Activated CD8-positive, alpha-beta memory T cell treated with anti-CD3 and anti-CD28 coated beads, Interleukin-2, amount 10 ng/mL, durations not matched to agents 7 days and 5 days (primary cell): ENCODE data around the gene PWP2. TPM values are rescaled to one million over a fixed set of nuclear protein-coding genes. Genes with fewer than 3 reads are reported as not detected.

ENCODE experiments used
- ATAC-seq: fragments of 150-1000 bp; cut with Tn5 transposase; one replicate; pipeline ENCODE4 v1.10.0; 2021; ENCODE audit warnings: moderate library complexity
- CTCF ChIA-PET: fragments of 350-600 bp; sonication (Branson Sonifier 250); formaldehyde crosslinking; loops from one replicate; lab custom pipeline; 2021; ENCODE audit warnings: antibody characterized with exemption; lab: Charles Lee
- DNase-seq: peaks from one replicate; pipeline ENCODE4 v3.0.0-alpha.2; 2020
- H3K27ac Mint-ChIP-seq: one replicate; pipeline ENCODE4 v1.8.0; 2021; ENCODE audit warnings: mild to moderate bottlenecking, mixed read lengths
- H3K27me3 Mint-ChIP-seq: one replicate; pipeline ENCODE4 v1.8.0; 2021; ENCODE audit warnings: mixed read lengths
- H3K36me3 Mint-ChIP-seq: one replicate; pipeline ENCODE4 v1.8.0; 2021; ENCODE audit warnings: mild to moderate bottlenecking, mixed read lengths
- H3K4me1 Mint-ChIP-seq: one replicate; pipeline ENCODE4 v1.8.0; 2021; ENCODE audit warnings: mixed read lengths
- H3K4me3 Mint-ChIP-seq: one replicate; pipeline ENCODE4 v1.8.0; 2021; ENCODE audit warnings: mild to moderate bottlenecking, moderate library complexity, mixed read lengths
- H3K9me3 Mint-ChIP-seq: one replicate; pipeline ENCODE4 v1.8.0; 2022; ENCODE audit warnings: low read depth, mixed read lengths
- total RNA-seq, 2 experiments: library from RNA; stranded (reverse); gene quantifications; one replicate each; pipeline ENCODE4 v1.2.3, GENCODE V29; 2021

The PWP2 gene
- total RNA-seq, 2 experiments from 2014 or later, result 9.3 to 9.6 TPM

DNA sequence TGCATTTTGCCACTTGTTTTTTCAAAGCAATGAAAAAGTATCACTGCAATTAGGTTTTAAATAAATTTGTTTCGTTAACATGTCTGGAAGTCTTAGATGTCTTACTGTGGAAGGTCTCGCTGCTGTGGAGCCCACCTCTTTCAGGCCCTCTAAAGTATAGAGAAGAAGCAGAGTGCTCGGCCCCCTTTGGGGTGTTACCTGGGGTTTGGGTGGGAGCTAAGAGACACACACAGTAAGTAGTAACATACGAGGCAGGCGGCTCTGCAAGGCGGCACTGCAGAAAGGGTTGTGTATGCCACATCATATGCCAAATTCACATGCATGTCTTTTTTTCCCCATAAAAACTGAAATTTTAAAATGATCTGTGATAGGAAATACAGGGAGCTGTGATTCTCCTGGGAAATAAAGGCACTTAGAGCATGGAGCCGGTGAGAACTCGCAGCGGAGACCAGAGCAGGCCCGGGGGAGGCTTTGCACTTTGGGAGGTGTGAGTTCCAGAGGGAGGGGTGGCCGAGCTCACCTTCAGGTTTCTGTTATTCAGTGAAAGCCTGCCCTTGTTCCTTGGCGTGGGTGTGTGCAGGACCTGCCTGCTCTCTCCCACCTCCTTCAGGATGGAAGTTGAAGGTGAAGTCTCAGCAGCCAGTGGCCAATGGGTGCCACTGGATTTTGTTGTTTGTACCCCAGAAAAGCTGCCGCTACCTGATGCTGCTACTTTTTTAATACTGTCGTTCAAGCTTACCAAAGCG is 35.7 kb upstream of the PWP2 start:
- Mint-ChIP-seq H3K36me3 (peaks cover 37% of the 10 kb centered on the region), H3K4me1 (peaks cover 19% of the 10 kb centered on the region), H3K9me3 (no peaks in the 10 kb centered on the region), H3K27me3 (no peaks in the 10 kb centered on the region), H3K4me3 (no peak overlapping the region), H3K27ac (no peak overlapping the region)
- DNase-seq, result no peak
- CTCF ChIA-PET, result interaction anchor here (0.8 to 1.1 kb wide), 2 partner anchors 10 to 55 kb away, joined by 3 to 5 read pairs; no protein-coding TSS in a partner anchor
- ATAC-seq, result no peak

DNA sequence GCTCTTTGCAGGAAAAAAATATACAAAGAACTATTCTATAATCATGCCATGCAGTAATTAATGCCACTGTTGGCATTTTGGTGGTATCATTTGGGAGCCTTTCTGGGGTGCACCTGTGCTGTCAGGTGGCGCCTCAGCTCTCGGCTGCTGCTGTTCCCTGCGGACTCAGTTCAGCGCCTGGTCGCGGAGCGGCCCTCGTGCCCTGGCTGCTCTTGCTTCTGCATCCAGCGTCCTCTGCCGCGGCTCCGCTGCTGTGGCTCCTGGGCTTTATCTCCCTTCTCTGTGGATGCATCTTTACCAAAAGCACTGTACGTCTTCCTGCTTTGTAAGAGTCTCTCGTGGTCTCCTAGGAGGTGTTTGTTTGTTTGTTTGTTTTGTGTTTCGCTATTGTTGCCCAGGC is 35.1 kb upstream of the PWP2 start:
- Mint-ChIP-seq H3K27me3 (no peaks in the 10 kb centered on the region), H3K9me3 (no peaks in the 10 kb centered on the region), H3K4me1 (peaks cover 17% of the 10 kb centered on the region), H3K27ac (no peak overlapping the region), H3K36me3 (peaks cover 39% of the 10 kb centered on the region), H3K4me3 (no peak overlapping the region)
- no peak for ATAC-seq
- CTCF ChIA-PET, result interaction anchor here (0.8 kb wide), 1 partner anchor 55 kb away, joined by 3 read pairs; no protein-coding TSS in a partner anchor
- no peak for DNase-seq

DNA sequence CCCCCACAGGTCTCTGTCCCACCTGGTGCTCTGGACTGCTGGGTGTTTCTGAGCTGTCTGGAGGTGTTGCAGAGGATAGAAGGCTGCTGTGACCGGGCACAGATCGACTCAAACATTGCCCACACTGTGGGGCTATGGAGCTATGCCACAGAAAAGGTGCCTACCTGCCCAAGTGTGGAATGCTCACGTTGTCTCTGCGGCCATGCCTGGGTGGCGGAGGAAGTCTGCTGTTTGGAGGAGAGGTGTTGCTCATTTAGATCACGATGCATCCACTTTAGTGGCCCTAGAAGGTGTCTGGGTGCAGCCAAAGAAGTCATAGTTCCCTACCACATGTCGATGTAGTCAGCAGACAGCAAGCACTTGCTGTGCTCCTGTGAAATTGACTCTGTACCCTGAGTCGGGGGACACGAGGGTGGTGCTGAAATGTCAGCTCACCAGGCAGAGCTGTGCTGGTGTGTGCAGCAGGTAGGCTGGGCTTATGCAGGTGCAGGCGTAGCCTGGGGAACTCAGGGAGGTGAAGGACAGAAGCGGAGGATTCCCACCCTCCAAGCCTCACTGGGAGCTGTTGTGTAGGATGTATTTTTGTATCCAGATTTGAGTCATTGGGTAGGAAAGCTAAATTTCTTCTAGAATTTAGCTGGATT is 32.8 kb upstream of the PWP2 start:
- CTCF ChIA-PET, result interaction anchor here (1.0 to 2.2 kb wide), 2 partner anchors 10 kb away, joined by 3 to 16 read pairs; no protein-coding TSS in a partner anchor
- ATAC-seq, result no peak
- Mint-ChIP-seq H3K27me3 (no peaks in the 10 kb centered on the region), H3K27ac (peak overlapping the region; percentile 28), H3K9me3 (no peaks in the 10 kb centered on the region), H3K4me3 (no peak overlapping the region), H3K36me3 (peaks cover 43% of the 10 kb centered on the region), H3K4me1 (peaks cover 33% of the 10 kb centered on the region)
- no peak for DNase-seq

DNA sequence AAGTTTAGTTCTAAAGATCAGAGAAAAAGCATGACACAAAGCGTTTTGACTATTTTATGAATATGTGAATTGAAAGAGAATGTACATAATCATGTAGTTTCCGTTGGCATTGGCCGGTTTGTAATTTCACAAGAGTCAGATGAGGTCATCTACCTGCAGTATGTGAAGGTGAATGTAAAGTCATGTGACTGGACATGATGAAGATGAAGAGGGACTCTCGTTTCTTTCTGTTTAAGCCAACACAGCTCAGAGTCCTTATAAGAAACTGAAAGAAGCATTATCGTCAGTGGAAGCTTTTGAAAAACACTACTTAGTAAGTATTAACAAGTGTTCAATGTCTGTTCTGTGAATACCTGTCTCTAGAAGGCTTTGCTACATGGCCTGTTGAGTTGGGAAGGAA is 30.9 kb upstream of the PWP2 start:
- DNase-seq (no peak), ATAC-seq (no peak)
- no peaks in the 10 kb centered on the region for H3K9me3 Mint-ChIP-seq
- H3K4me3 Mint-ChIP-seq, result no peak overlapping the region
- peaks cover 49% of the 10 kb centered on the region for H3K36me3 Mint-ChIP-seq
- peaks cover 41% of the 10 kb centered on the region for H3K4me1 Mint-ChIP-seq
- no peaks in the 10 kb centered on the region for H3K27me3 Mint-ChIP-seq
- CTCF ChIA-PET, result interaction anchor here (0.7 to 1.3 kb wide), 2 partner anchors 8 to 63 kb away, joined by 3 to 4 read pairs; no protein-coding TSS in a partner anchor
- H3K27ac Mint-ChIP-seq, result peak overlapping the region; percentile 42

DNA sequence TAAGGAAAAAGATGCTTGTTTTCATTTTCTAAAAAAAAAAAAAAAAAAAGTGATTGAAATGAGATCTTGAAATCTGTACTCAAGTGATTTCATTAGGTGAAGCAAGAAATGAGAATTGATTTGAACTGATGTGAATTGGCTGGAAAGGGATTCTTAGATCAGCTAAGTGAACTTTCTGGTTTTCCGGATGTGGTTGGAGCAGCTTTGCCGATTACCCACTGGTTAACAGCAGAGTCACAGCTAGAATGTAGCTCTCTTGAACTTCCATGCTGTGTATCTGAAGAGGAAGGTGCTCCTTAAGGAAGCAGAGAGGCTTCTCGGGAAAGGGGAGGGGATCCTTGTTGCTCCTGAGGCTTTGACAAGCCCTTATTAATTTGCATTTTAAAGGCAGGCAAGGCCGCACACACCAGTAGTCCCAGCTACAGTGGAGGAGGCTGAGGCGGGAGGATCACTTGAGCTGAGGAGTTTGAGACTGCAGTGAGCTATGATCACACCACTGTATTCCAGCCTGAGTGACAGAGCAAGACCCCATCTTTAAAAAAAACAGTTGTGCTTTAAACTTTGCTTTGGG is 28.7 kb upstream of the PWP2 start:
- DNase-seq (no peak), ATAC-seq (peak; percentile 22)
- H3K9me3 Mint-ChIP-seq, result no peaks in the 10 kb centered on the region
- H3K27me3 Mint-ChIP-seq, result no peaks in the 10 kb centered on the region
- H3K36me3 Mint-ChIP-seq, result peaks cover 65% of the 10 kb centered on the region
- peaks cover 63% of the 10 kb centered on the region for H3K4me1 Mint-ChIP-seq
- CTCF ChIA-PET, result interaction anchor here (0.6 to 1.4 kb wide), 6 partner anchors 11 to 219 kb away, joined by 3 to 5 read pairs (median 4); no protein-coding TSS in a partner anchor
- peak overlapping the region; percentile 16 for H3K4me3 Mint-ChIP-seq
- peak overlapping the region; percentile 83 for H3K27ac Mint-ChIP-seq

DNA sequence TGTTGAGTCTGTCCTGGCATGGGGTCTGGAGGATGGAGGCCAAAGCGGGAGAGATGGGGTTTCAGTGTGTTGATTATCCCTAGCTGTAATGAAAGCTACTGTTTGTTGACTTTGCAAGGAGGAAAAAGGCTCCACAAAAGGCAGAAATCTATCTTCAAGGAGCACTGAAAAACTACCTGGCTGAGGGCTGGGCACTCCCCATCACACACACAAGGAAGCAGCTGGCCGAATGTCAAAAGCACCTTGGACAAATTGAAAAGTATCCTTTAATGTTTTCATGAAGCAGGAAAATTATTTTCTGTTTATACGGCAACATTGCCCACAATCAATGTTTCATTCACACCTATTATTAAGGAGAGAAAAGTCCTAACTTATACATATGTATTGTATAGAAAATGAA is 27.8 kb upstream of the PWP2 start:
- no peak for DNase-seq
- ATAC-seq, result no peak
- peaks cover 63% of the 10 kb centered on the region for H3K36me3 Mint-ChIP-seq
- H3K27me3 Mint-ChIP-seq, result no peaks in the 10 kb centered on the region
- peaks cover 66% of the 10 kb centered on the region for H3K4me1 Mint-ChIP-seq
- CTCF ChIA-PET, result interaction anchor here (1.1 kb wide), 1 partner anchor 13 kb away, joined by 3 read pairs; no protein-coding TSS in a partner anchor
- no peaks in the 10 kb centered on the region for H3K9me3 Mint-ChIP-seq
- peak overlapping the region; percentile 83 for H3K27ac Mint-ChIP-seq
- H3K4me3 Mint-ChIP-seq, result no peak overlapping the region

DNA sequence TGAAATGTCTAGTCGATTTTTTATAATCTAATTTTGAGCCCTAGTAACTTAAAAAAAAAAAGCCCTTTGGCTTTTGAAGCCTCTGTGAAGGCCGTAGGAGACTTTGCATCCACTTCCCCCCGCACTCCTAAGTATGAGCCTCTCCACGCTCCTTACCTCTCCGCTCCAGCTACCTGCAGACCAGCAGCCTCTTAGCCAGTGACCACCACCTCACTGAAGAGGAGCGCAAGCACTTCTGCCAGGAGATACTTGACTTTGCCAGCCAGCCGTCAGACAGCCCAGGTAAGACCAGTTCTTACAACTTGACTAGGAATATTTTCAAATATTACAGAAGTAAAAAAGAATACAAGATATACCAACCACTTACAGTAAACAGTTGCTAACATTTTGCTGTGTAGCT is 27.4 kb upstream of the PWP2 start:
- no peak overlapping the region for H3K4me3 Mint-ChIP-seq
- peaks cover 66% of the 10 kb centered on the region for H3K36me3 Mint-ChIP-seq
- H3K27ac Mint-ChIP-seq, result peak overlapping the region; percentile 66
- CTCF ChIA-PET, result interaction anchor here (1.1 kb wide), 1 partner anchor 13 kb away, joined by 3 read pairs; no protein-coding TSS in a partner anchor
- no peaks in the 10 kb centered on the region for H3K9me3 Mint-ChIP-seq
- peaks cover 68% of the 10 kb centered on the region for H3K4me1 Mint-ChIP-seq
- no peak for DNase-seq
- no peak for ATAC-seq
- no peaks in the 10 kb centered on the region for H3K27me3 Mint-ChIP-seq

DNA sequence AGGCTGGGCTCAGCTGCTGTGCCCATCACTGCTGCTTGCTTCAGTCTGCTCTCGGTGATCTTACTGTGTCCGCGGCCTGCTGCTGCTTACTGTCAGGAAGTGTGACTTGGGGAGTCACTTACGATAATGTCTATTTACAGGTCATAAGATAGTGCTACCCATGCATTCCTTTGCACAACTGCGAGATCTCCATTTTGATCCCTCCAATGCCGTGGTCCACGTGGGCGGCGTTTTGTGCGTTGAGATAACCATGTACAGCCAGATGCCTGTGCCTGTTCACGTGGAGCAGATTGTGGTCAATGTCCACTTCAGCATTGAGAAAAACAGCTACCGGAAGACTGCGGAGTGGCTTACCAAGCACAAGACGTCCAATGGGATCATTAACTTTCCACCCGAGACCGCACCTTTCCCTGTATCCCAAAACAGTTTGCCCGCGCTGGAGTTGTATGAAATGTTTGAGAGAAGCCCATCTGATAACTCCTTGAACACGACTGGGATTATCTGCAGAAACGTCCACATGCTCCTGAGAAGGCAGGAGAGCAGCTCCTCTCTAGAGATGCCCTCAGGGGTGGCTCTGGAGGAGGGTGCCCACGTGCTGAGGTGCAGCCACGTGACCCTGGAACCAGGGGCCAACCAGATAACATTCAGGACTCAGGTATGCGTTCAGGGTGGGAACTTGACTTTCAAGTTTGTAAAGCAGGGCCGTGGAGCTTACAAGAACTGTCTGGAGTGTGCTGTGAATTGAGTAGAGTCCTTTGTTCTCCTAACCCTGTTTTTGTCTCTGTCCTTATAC is 24.4 kb upstream of the PWP2 start:
- H3K27ac Mint-ChIP-seq, result peak overlapping the region; percentile 97
- CTCF ChIA-PET, result interaction anchor here (0.5 to 3.6 kb wide), 13 partner anchors 9 to 759 kb away, joined by 3 to 19 read pairs (median 4); partner anchors contain the start of gene TRAPPC10
- ATAC-seq (no peak), DNase-seq (no peak)
- H3K36me3 Mint-ChIP-seq, result peaks cover 71% of the 10 kb centered on the region
- peaks cover 86% of the 10 kb centered on the region for H3K4me1 Mint-ChIP-seq
- H3K9me3 Mint-ChIP-seq, result no peaks in the 10 kb centered on the region
- no peaks in the 10 kb centered on the region for H3K27me3 Mint-ChIP-seq
- H3K4me3 Mint-ChIP-seq, result peak overlapping the region; percentile 74

DNA sequence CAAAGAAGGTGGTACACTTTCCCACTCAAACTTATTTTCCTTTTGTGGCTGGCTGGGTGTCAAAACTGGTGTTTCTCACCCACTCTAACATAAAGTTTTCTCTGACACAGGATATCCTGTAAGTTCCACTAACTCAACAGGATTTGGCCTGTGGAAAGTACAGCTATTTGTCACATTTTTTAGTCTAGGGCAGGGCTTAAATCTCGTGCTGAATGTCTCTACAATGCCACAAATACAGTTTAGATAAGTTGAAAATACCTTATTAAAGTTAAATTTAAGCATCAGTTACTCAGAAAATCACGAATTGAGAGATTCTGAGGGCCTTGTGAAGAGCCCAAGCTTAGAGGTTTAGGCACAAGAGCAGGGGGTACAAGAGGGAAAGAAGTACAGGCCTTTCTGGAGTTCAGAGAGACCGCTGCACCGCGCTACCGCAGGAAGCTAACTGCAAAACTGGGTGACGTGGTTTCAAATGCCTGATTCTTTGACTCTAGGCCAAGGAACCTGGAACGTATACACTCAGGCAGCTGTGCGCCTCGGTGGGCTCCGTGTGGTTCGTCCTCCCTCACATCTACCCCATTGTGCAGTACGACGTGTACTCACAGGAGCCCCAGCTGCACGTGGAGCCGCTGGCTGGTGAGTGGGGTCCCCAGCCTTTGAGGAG is 23.4 kb upstream of the PWP2 start:
- Mint-ChIP-seq H3K9me3 (no peaks in the 10 kb centered on the region), H3K27ac (peak overlapping the region; percentile 97), H3K4me1 (peaks cover 87% of the 10 kb centered on the region), H3K27me3 (no peaks in the 10 kb centered on the region), H3K36me3 (peaks cover 73% of the 10 kb centered on the region), H3K4me3 (peak overlapping the region; percentile 74)
- ATAC-seq, result peak; percentile 82
- DNase-seq, result peak; percentile 89
- CTCF ChIA-PET, result interaction anchor here (0.5 to 3.6 kb wide), 15 partner anchors 10 to 273 kb away, joined by 3 to 19 read pairs (median 4); partner anchors contain the start of gene TRAPPC10

DNA sequence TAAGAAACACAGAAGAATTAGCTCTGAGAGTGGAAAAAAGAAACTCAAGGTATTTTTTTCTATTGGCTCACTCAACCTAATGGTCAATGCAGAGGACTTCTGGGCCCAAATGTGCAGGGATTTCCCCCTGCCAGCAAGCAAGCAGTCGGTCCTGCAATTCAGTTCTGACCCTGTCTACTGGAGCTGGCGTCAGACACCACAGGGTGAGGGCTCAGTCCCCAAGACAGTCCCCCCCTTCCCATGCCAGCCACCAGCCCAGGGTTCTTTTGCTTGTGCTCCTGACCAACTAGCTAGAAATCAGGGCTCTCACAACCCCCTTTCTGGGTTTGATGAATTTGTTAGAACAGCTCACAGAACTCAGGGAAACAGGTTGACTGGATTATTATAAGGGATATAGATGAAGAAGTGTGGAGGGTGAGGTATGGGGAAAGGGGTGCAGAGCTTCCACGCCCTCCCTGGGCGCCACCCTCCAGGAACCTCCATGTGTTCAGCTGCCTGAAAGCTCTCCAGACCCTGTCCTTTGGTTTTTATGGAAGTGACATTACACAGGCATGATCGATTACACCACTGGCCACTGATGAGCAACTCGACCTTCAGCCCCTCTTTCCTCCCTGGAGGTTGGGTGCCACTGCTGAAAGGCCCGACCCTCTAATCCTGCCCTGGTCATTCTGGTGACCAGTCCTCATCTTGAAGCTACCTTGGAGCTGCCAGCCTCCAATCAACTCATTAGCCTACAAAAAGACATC is 22.5 kb upstream of the PWP2 start:
- ATAC-seq, result no peak

DNA sequence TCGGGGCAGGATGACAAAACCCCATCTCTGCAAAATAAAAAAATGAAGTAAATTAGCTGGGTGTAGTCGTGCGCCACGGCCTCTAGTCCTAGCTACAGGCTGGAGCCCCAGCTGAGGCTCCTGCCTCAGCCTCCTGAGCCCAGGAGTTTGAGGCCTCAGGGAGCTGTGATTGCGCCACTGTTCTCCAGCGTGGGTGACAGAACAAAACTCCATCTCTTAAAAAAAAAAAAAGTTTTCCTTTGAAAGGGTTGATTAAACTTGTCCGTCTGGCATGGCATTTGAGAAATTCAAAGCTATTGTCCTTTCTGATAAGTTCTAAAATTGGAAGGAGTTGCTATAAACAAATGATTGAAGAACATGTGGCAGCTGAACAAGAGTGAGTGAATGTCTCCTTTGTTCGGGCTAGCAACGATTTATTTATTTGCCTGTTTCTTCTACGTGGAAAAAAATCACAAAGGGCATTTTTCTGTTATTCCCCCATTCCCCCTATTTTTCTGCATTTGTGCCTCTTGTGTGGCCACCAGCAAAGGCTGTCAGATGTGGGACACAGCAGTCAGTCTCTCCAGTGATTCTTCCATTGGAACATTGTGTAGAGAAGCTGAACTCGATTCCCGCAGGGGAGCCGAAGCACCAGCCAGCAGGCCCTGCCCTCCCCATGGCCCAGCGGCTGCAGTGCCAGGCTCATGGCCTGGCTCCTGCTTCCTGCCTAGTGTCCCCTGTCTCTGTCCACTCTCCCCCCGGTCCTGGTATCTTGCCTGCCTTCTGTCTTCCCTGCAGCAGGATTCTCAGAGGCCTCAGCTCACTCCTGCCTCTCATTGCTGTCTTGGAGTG is 21.5 kb upstream of the PWP2 start:
- H3K36me3 Mint-ChIP-seq, result peaks cover 80% of the 10 kb centered on the region

More for the DNA sequence above, 22.5 kb upstream of the PWP2 start:
- Mint-ChIP-seq H3K4me3 (peak overlapping the region; percentile 74), H3K27me3 (no peaks in the 10 kb centered on the region), H3K9me3 (no peaks in the 10 kb centered on the region), H3K4me1 (peaks cover 90% of the 10 kb centered on the region), H3K27ac (peak overlapping the region; percentile 97), H3K36me3 (peaks cover 76% of the 10 kb centered on the region)
- CTCF ChIA-PET, result interaction anchor here (0.8 to 3.6 kb wide), 13 partner anchors 9 to 274 kb away, joined by 3 to 19 read pairs (median 6); partner anchors contain the start of gene TRAPPC10
- DNase-seq, result peak; percentile 42

More for the DNA sequence above, 21.5 kb upstream of the PWP2 start:
- Mint-ChIP-seq H3K27me3 (no peaks in the 10 kb centered on the region), H3K4me1 (peaks cover 96% of the 10 kb centered on the region), H3K9me3 (no peaks in the 10 kb centered on the region), H3K27ac (peak overlapping the region; percentile 97), H3K4me3 (peak overlapping the region; percentile 74)
- CTCF ChIA-PET, result interaction anchor here (1.1 to 3.6 kb wide), 6 partner anchors 8 to 212 kb away, joined by 3 to 19 read pairs (median 11); partner anchors contain the start of gene TRAPPC10
- DNase-seq, result peak; percentile 38
- ATAC-seq, result no peak
